SW 1271 (cell line): Measurements from ENCODE around the gene PNMA3.
"Not testable (repeated sequence)": the region's sequence is repeated elsewhere in the genome, so short reads cannot be mapped to it uniquely, and the experiment has no call there.

Source experiments
- DNase-seq, 2 experiments: peaks; one replicate each; lab custom pipeline; 2025; lab: John Stamatoyannopoulos, UW

The PNMA3 gene, protein sequence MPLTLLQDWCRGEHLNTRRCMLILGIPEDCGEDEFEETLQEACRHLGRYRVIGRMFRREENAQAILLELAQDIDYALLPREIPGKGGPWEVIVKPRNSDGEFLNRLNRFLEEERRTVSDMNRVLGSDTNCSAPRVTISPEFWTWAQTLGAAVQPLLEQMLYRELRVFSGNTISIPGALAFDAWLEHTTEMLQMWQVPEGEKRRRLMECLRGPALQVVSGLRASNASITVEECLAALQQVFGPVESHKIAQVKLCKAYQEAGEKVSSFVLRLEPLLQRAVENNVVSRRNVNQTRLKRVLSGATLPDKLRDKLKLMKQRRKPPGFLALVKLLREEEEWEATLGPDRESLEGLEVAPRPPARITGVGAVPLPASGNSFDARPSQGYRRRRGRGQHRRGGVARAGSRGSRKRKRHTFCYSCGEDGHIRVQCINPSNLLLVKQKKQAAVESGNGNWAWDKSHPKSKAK

DNA sequence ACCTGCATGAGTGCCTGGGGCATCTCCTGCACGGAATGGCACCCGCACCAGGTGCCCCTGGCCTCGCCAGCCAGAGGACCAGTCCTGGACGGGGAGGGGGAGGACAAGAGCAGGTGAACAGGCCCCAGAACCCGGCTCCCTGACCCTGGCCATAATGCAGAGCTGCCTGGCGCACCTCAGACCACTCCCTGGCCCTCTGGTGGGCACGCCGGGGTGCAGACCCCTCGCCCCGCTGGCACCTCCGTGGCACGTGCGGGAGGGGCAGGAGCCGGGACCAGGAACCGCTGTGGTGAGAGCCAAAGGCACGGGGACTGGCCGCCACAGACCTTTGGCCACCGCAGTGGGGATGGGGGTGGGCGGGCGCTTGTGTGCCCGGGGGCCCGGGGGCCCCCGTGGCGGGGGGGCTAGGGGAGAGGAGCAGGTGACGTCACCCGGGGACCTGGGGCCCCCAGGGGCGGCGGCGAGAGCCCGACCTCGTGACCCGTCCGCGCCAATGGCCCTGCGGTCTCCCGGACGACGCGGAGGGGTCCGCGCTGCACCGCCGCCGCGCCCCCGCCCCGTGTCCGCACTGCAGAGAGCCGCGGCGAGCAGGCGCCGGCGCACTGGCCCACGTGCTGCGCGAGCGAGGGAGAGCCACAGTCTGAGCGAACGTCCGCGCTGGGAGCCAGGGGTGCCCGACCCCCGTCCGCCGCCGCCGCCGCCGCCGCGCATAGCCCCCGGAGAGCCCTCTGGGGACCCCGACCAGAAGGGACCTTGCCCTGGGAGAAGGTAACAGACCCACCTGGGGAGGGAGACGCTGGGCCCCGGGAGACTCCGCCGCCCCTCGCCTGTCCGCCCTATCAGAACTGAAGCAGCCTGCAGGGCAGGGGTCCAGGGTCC, at the start of gene PNMA3:
Gene PNMA3, plus strand, starts transcription at position 600 of the 879 bp plus-strand sequence. CDS start 586 bp downstream, outside the sequence.
- no peak for DNase-seq

GRCh38 chrX:153017174-153017573, 39.1 kb upstream of the PNMA3 start:
- not testable (repeated sequence) for DNase-seq

DNA sequence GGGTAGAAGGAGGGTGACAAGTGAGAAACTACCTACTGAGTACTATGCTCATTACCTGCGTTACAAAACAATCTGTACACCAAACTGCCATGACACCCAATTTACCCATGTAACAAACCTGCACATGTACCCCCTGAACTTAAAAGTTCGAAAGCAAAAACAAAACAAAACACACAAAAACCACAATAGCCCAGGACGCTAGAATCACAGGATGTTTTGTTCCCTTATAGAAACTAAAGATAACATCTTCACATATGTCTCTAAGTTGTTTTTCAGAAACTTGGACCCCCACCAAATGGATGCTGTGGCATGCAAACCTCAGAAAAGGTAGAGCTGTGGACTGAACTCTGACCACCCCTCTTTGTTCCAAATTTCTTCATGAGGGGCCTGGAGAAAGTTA, 37.1 kb upstream of the PNMA3 start:
- no peak for DNase-seq

GRCh38 chrX:153026501-153026900, 29.8 kb upstream of the PNMA3 start:
- not testable (repeated sequence) for DNase-seq

GRCh38 chrX:153028487-153028886, 27.8 kb upstream of the PNMA3 start:
- DNase-seq = not testable (repeated sequence)

- DNase-seq = no peak
These were observed 27.1 kb upstream of the PNMA3 start for GRCh38 chrX:153029162-153029561.

GRCh38 chrX:153029875-153030274, 26.4 kb upstream of the PNMA3 start:
- no peak for DNase-seq

- no peak for DNase-seq
These were observed 25.5 kb upstream of the PNMA3 start for GRCh38 chrX:153030801-153031200.

- peak; percentile 21 to 59 for DNase-seq
These were observed 23.7 kb upstream of the PNMA3 start for GRCh38 chrX:153032397-153033118.

DNA sequence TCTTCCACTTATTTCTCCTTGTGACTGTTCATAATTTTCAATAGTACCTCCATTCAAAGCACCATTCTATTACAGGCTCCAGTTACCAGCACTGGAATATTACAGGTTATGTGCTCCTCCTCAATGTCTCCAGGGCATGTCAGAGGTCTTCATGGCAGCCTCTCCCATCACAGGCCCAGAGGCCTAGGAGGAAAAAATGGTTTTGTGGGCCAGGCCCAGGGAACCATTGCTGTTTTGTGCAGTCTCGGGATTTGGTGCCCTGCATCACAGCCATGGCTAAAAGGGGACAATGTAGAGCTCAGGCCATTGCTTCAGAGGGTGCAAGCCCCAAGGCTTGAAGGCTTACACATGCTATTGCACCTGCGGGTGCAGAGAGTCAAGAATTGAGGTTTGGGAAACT, 7.2 kb upstream of the PNMA3 start:
- DNase-seq = no peak

DNA sequence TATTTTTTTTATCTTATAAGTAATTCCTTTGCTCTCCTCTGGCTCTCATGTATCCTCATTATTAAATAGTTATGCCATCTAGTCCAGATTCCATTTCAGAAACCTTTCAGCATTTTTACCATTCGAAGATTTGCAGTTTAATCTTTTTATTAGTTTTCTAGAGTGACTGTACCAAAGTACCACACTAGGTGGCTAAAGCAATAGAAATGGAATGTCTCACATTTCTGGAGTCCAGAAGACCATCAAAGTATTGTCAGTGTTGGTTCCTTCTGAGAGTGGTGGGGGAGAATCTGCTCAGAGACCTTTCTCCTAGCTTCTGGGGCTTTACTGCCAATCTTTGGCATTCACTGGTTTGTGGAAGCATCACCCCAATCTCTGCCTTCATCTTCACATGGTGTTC, 3.7 kb upstream of the PNMA3 start:
- DNase-seq = peak in 1 of 2 experiments; percentile 1

- DNase-seq = no peak
These were observed 1.0 kb downstream of the PNMA3 start for GRCh38 chrX:153057281-153057680.

GRCh38 chrX:153059191-153060094, 3.2 kb downstream of the PNMA3 start:
- no peak for DNase-seq

GRCh38 chrX:153060095-153060445, 3.8 kb downstream of the PNMA3 start:
- no peak for DNase-seq

GRCh38 chrX:153061732-153062131, 5.5 kb downstream of the PNMA3 start:
- DNase-seq = no peak

DNA sequence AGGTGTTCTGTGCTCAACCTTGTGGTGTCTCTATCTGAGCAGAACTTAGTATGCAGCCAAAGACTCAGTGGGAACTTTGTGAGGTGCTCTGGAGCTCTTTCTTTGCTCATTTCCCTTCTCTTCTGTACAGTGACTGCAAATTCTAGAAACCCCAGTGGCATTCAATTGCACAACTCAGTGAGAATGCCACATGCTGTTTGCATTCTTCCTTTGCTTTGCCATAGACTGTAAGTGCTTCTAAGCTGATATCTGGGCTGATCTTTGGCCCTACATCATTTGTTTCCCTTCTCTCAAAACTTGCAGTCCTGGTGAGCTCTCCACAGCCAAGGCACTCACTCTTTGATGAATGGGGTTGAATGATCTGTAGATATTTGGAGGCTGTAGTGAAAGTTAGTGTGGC, 7.0 kb downstream of the PNMA3 start:
- DNase-seq = no peak

DNA sequence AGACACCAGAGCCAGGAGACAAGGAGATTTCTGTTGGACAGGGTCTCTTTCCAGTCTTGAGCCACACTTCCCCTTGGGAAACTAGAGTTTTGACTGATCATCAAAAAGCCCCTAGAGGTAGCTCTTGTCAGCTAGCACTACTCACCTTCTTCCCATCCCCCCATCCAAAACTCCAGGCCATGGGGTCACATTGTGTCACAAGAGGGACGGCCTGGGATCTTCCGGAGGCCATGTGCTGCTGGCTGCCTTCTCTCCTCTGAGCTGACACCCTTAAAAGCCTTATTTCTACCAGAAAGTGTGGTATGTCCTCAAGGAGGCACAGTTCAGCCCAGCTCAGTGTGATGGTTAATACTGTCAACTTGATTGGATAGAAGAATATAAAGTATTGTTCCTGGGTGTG, 7.8 kb downstream of the PNMA3 start:
- DNase-seq = no peak

DNA sequence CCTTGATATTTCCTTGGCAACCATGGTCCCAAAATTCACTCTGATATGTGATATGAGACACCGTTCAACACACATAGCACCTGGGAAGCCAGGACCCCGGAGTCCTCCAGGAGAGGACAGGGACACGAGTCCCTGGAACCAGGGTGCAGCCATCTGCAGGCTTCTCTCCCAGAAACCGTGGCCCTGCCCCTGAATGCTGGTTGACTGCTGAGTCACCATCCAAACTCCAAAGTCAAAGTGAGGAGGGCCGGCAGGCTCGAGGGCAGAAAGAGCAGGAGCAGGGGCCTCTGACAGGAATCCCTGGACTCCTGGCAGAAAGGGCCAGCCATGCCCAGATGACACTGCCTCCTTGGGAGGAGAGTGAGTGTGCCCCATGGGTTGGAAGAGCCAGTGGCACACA, 9.1 kb downstream of the PNMA3 start:
- DNase-seq = no peak

DNA sequence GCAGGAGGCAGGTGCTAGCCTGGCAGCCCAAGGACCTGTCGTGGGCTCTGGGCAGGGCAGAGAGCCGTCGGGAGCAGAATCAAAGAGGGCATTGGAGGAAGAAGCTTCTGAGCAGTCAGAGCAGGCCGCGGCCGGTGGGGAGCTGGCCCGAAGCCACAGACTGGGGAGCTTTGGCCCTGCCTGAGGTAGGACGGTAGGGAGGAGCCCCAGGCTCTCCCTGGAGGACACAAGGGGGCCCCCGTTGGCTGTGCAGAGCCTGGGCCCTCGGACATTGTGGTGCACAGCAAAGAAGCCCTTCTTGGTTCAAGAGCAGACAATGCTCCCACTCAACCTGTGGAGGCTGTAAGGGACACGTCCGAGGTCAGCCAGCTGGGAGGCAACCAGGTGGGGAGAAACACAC, 10.1 kb downstream of the PNMA3 start:
- DNase-seq = not testable (repeated sequence)

DNA sequence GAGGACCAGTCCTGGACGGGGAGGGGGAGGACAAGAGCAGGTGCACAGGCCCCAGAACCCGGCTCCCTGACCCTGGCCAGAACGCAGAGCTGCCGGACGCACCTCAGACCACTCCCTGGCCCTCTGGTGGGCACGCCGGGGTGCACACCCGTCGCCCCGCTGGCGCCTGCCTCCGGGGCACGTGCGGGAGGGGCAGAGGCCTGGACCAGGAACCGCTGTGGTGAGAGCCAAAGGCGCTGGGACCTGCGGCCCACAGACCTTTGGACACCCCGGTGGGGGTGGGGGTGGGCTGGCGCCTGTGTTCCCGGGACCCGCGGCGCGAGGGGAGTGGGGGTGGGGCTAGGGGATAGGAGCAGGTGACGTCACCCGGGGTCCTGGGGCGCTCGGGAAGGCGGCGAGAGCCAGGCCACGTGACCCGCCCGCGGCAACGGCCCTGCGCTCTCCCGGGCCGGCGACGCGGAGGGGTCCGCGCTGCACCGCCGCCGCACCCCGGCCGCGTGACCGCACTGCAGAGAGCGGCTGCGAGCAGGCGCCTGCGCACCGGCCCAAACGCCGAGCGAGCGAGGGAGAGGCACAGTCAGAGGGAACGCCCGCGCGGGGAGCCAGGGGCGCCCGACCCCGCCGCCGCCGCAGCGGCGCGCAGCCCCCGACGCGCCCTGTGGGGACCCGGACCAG, 15.8 kb downstream of the PNMA3 start, which contains the start of gene PNMA6A:
Gene PNMA6A, plus strand, starts transcription at position 546 of the 675 bp plus-strand sequence. CDS start 609 bp downstream, outside the sequence.
- DNase-seq = not testable (repeated sequence)
